Activated naive CD4-positive, alpha-beta T cell treated with anti-CD3 and anti-CD28 coated beads, Interleukin-2, amount 50 U/mL, for 16 hours (primary cell): ENCODE results near the gene RPTOR.
A peak's percentile ranks its signal among the peaks of the same experiment; 100 is the strongest.

ENCODE experiments used
- DNase-seq: peaks from one replicate; pipeline ENCODE4 v3.0.0-alpha.2; 2020

The RPTOR gene

DNA sequence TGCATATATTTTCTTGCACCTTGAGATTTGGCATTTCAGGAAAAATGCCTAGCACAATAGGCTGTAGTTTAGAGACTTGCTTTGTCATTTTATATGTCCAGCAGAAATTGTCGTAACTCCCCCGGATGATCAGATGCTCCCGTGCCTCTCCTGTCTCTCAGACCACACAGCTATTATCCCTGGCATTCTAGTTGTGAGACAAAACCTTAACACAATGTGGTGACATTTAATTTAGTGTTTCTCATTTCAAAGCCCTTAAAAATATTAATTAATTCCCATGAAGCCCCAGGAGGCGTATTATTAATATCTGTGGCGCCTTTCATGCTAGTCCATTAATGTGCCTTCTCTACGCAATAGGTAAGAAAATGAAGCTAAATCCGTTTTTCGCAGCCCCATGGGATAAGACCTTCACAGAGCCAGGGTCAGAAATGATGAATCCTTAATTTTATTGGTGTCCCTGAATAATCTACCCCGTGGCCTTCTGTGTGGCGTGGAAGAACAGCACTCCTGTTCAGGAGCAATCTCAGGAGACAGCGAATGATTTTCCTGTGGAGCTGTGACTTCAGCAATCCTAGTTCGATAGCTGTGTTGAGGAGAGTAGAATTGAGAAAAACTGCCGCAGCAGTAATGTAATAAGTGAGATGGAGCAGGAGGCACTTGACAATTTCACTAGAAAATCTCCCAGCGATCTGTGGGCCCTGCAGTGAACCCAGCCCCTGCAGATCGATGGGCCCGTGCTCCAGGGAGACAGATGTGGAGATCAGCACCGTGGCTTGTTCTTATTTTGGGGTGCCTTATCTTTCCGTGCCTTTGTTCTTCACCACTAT lies 157.9 kb downstream of the RPTOR start:
- no peak for DNase-seq

DNA sequence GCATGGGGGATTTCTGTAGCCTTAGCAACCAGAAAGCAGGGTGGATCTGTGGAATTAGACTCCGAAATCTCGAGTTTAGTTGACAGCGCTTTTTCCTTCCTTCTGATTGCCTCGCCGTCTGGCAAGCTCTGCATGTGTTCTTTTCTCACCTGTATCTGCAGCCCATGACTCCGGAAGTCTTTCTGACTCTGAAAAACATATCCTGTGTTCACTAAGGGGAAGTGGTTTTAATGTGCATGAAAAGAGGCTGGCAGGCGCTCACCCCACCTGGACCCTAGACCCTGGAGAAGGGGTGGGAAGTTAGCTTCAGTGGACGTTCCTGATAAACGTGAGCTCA lies 158.5 kb downstream of the RPTOR start:
- no peak for DNase-seq

DNA sequence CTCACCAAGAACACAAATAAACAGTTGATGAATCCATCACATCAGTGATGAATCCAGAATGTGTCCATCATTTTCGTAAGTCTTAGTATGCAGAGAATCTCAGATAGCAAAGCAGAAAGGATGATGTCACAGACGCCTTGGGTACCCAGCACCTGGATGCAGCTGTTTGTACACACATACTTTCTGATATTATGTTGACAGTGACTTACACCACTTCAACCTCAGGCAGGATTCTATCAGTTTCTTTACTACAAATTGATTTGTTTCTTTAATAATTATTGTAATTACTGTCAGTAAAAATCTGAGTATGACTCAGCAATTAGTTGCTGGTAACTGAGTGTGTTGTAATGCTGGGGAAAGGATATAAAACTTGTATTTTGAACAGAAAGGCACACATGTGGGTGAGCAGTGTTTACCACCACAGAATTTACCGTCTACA lies 159.8 kb downstream of the RPTOR start:
- no peak for DNase-seq

DNA sequence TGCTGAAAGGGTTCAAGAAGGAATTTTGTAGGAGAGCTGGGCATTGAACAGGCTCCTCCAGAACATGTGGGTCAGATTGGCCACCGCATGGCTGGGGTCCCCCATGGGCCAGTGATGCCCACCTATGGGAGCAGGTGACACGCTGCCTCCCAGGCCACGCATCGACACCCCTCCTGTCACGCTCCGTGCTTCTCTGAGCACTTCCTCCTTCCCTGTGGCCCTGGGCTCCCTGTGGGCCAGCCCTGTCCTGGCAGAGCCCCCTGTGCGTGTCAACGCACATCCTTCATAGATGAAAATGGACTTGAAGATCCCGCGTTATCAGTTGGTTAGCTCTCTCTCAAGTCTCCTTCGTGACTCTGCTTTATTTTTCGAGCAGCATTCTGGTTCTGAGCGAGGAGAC lies 160.3 kb downstream of the RPTOR start:
- no peak for DNase-seq

DNA sequence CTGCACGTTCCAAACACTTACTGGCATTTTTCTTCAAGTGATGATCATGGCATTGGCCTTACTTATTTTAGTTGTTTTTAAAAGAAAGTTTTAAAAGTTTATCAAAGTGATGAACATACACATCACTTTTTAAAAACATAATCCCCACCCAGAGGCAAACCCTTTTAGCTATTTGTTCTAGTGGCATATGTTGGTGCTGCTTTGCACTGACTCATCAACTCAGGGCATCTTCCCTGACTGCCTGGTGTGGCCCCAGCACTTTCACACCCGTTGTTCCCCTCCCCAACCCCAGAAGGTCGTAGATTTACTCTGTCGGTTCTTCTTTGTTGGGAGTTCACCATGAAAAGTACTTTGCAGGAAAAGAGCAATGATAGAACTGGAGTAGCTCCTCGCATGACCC lies 161.3 kb downstream of the RPTOR start:
- no peak for DNase-seq

DNA sequence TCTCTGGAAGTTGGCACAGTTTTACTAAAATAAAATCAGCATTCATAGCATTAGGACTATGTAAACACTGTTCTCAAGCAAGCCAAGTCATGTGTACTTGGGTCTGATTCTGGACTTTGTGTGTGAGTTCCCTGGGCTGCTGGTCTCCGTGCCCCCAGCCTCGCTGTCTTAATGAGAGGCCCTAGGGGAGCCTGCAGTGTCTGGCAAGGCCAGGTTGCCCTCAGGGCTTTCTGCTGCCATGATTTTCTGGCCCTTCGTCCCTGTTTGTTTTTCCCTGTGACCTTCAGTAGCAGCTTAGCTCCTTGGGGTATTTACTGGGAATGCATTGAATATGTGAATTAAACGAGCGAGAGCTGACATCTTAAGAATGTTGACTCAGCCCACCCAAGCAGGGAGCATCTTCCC lies 161.8 kb downstream of the RPTOR start:
- no peak for DNase-seq

DNA sequence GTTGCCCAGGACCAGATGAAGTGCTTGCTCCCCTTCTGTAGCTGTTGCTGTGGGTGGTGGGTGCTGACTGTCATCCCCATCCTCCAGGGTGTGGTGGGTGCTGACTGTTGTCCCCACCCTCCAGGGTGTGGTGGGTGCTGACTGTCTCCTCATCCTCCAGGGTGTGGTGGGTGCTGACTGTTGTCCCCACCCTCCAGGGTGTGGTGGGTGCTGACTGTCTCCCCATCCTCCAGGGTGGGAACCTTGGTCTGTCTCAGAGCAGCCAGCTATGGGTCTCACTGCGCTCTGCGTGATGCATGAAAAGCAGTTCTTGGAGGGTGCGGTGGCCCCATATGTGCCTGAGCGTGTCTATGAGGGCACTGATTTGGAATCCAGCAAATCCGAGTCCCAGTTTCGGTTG lies 163.8 kb downstream of the RPTOR start:
- no peak for DNase-seq

DNA sequence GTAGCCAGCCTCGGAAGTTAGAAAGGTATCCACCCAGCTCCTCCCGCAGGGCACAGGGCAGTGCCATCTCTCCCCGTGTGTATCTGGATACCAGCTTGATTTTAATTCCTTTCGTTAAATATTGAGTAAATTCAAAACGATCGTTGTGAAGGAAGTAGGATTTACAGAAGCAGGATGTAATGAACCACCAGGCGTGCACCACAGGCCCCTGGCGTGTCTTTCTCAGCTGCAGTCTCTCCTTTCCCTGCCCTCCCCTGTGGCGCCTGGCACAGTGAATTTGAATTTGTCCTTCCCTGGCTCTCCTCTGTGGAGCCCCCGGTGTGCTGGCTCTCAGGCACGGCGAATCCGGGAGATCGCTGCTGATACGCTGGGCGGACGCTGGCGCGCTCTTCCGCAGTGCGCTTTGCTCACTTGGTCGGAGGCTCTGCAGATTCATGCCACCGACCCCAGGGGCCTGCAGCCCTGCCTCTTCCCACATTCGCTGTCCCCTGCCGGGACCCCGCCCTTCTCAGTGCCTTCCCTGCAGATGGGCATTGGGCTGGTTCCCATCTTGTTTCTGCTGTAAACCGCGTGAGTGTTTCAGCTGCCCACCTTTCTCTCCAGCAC lies 164.6 kb downstream of the RPTOR start:
- DNase-seq: no peak

DNA sequence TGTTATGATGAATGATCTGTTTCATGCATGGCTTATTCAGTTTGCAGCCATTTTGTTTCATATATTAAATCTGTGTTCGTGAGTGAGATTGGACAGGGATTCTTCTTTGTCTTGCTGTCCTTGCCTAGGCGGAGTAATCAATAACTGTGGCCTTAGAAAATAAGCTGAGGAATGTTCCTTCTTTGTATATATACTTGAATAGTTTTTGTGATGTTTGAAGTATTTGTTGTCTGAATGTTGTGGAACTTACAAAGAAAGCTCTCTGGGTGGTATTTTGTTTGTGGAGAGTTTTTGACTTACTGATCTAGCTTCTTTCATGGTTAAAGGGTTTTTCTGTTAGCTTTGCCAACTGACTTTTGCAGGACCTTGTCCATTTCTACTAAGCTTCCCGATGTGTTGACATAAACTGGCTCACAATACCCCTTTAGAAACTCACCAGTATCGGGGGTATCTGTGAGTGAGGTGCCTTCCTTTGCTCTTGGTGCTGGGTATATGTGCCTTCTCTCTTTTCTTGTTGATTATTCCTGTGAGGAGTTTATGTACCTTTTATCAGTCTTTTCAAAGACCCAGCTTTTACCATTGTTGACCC lies 166.2 kb downstream of the RPTOR start:
- DNase-seq: no peak

DNA sequence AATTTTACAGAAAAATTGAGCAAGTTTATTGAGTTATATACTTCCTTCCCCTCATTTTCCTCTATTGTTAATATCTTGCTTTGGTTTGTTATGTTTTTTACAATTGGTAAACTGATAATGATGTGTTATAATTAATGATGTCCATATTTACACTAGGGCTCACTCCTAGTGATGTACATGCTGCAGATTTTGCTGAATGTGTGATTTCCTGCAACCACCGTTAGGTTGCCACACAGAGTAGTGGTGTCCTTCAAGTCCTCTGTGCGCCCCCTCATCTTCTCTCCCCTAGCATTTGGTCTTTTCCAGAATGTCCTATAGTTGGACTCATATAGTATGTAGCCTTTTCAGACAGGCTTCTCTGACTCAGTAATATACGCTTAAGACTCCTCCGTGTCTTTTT lies 167.5 kb downstream of the RPTOR start:
- no peak for DNase-seq

DNA sequence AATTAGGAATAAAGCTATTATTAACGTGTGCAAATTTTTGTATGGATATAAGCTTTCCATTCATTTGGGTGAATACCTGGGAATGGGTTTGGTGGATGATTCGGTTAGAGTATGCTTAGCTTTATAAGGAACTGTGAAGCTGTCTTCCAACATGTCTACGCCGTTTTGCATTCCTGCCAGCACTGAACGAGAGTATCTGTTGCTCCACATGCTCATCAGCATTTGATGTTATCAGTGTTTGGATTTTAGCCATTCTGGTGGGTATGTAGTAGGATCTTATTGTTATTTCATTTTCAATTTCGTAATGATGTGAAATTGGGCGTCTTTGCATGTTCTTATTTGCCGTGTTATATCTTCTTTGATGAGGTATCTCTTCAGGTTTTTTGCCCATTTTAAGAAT lies 168.0 kb downstream of the RPTOR start:
- DNase-seq: no peak

DNA sequence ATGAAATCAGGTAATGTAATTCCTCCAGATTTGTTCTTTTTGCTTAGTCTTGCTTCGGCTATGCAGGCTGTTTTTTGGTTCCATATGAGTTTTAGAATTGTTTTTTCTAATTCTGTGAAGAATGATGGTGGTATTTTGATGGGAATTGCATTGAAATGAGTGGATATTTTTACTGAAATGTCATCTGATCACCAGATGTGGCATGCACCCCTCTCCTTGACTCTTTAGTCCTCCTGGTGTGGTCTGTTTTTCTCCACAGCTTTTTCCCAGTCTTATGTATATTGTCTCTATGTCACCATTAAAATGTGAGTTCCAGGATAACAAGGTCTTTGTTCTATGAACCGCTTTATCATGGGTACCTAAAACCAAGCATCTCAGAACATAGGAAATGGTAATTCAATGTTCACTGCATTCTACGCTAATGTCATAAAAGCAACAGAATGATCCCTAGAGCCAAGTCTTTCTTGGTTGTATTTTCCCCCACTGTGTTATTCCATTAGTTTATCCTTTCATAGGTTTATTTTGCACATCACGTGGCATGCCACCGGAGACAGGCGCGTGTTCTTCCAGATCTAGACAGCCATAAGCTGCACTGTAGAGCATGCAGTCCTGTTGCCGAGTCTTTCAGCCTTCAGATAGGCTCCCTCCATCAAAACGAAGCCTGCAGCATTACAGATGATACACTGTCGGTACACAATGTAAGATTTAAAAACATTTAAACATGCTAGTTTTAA lies 172.5 kb downstream of the RPTOR start:
- no peak for DNase-seq

DNA sequence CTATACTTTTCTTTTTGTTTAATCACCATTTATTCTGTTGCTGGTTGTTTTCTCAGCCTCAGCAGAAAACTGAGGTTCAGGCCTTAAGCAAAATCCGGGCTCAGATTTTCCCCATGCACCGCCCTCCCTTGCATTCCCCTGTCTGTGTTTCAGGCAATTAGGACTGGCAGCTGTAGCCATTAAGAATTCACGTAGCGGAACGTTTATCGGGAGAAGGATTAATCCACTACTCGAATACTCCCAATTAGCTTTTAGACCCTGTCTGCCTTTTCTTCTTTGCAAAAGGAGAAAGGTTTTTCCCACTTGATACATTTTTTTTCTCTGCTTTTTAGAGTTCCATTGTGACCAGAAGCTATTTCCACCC lies 173.1 kb downstream of the RPTOR start:
- DNase-seq: no peak

DNA sequence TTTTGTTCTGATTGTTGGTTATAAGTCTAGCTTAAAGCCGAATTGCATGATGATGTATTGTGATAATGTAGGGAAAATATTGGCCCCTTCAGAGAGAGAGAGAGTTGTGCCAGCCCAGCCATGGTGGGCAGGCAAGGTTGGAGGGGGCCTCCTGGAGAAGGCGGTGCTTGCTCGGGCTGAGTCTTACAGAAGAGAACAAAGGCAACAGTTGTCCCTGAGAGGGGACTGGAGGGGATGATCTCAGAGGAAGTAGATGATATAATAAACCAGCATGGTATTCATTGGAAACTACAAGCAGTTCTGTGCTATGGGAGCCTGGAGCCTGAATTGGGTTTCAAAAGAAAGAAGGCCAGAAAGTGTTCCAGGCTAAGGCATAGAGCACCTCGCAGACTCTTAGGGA lies 173.8 kb downstream of the RPTOR start:
- no peak for DNase-seq

DNA sequence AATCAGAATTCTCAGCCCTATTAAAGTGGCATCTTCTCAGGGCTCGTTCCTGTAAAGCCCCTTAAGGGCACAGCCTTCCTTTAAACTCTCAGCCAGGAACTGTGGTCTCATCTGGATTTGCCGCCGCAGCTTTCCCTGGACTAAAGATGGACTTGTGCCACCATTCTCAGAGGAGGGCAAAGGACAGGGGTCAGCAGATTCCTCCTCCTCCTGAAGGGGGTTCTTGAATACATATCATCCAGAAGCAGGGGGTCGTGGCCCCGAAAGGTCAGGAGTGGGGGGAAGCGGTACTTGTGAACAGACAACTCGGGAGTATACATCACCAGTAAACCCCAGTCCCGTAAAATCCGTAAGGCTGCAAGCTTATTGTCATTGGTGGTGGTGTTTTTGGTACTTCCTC lies 174.8 kb downstream of the RPTOR start:
- DNase-seq: no peak

DNA sequence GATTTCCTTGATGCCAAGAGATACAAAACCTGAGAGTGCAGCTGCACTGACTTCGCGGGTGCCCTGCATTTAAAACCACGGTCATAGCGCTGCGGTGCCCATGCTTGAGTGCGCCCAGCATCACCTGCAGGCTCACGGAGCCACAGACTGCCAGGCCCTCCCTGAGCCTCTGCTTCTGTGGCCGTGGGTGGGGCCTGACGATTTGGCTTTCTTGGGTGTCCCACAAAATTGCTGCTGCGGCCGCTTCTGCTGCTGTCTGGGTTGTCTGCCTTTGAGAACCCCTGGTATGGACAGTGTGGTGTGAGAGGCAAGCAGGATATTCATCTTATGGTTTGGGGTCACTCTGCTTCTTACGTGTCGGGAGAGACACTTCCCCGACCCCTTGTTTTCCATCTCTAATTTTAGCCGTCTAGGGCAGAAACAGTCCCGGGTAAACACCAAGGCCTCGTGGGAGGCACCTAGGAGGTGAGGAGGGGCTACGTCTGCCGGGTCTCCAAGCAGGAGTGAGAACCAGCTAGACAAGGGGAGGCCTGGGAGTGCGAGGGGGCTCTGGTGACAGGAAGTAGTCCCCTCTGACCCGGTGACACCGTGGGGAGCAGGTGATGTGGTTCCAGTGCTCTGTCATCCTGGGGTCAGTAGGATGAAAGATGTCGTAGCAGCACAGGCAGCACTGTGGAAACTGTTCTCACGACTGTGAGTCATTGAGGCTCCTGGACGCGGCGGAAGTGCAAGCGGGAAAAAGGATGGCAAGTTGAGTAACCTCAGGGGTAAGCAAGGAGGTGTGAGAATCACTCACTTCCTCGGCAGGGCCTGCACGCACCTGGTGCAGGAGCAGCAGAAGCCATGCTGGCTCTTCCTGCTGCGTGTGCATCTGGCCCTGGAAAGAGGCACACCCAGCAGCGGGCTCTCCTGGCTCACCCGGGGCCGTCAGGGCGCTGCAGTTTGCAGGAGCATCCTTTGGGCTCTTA lies 176.3 kb downstream of the RPTOR start:
- DNase-seq: peak; percentile 64

DNA sequence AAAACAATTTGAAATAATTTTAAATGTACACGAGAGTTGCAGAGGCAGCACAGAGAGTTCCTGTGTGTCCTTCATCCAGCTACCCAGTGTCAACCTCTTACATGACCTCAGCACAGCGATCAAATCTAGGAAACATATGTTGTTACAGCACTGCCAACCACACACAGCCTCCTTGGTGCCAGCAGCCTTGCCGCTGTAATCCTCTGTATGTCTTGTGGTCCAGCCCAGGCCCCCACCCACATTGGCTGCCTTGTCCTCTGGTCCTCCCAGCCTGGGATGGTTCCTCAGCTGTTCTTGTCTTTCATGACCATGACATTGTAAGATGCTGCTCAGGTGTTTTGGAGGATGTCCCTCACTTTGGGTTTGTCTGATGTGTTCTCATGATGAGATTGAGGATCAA lies 178.0 kb downstream of the RPTOR start:
- no peak for DNase-seq

DNA sequence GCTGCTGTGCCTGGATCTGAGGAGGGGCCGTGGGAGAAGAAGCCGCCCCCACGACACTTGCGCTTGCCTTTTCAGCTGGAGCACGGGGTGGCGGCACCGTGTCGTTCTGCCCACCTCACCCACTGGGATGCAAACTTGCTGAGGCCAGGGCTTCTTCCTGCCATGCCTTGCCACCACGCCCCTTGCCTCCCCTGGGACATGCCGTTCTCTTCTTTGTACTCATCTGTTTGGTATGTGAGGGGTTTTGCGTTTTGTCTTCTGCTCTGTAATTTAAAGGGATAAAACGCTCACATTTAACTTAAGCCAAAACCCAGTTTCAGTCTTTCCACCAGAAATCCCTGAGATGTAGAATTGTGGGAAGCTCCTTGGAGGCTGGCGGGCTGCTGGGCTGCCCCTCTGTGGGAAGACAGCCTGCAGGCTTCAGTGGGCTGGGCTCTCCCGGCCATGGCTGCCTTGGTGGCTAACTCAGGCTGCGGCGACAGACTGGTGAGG lies 180.2 kb downstream of the RPTOR start:
- DNase-seq: no peak

DNA sequence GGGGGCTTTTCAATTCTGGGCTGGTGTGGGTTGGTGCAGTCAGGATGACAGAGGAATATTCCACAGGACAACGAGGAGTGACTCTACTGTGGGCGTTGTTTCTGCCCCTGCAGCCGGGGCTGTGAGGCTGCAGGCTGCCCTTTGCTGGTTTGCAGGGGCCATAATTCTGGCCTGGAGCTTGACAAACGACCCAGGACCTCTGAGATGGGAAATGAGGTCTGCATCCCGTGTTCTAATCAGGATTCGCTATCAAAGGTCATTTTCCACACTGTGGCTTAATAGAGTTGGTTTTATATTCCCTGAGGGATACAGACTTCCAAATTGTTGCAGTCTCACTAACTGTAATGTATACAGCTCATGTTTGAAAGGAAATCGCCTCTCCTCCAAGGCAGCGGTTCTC lies 180.9 kb downstream of the RPTOR start:
- DNase-seq: no peak

DNA sequence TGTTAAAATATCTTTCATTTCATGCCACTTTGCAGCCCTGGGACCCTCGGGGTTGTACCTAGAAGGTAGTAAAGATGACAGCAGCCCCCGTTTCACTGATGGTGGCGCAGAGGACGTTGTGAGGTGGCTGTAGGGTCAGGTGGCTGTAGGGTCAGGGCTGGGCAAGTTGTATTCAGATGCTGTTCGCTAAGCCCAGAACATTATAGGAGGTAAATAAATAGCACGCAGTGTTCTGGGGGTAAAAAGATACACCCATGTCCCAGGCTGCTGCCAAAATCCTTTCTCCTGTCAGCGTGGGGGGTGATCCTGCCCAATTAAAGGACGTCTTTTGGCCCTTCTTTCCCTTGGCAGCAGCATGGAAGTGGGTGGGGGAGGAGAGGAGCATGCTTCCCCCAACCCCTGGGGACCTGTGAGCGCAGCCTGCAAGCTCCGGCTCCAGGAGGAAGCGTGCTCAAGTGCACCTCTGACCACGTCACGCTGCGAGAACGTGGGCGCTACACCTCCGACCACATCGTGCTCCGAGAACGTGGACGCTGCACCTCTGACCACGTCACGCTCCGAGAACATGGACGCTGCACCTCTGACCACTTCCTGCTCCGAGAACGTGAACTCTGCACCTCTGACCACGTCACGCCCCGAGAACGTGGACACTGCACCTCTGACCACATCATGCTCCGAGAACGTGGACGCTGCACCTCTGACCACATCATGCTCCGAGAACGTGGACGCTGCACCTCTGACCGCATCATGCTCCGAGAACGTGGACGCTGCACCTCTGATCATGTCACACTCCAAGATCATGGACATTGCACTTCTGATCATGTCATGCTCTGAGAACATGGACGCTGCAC lies 182.1 kb downstream of the RPTOR start:
- DNase-seq: no peak

DNA sequence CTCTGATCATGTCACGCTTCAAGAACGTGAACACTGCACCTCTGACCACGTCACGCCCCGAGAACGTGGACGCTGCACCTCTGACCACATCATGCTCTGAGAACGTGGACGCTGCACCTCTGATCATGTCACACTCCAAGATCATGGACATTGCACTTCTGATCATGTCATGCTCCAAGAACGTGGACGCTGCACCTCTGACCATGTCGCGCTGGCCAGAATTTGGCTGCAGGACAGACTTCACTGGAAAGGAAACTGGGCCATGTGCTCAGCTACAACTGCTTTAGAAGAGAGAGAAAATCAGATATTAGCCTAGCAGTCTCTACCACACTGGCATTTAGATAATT lies 182.7 kb downstream of the RPTOR start:
- no peak for DNase-seq

DNA sequence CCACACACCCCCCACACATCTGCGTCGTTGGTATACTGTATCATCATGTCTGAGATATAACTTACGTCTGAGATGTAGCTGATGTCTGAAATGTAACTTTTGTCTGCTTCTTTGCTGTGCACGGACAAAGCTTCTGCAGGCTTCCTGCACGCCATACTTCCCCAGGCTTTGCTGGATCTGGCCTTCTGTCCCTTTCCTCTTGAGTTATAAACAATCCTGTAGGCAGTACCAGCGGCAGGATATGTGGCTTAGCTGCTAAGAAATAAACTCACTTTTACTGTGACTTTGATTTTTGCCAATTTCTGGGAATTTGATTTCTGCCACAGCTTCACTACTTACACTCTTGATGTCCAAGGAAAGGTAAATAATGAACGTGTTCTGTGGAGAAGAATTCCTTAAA lies 184.4 kb downstream of the RPTOR start:
- no peak for DNase-seq
